Measurements from ENCODE around the gene RAB1A. TPM values are rescaled to one million over a fixed set of nuclear protein-coding genes. Genes with fewer than 3 reads are reported as not detected.

The RAB1A gene
- total RNA-seq, 2 experiments from 2014 or later = 71.8 to 75.8 TPM

GRCh38 chr2:65067806-65068553, 61.9 kb downstream of the RAB1A start:
- H3K9me3 Mint-ChIP-seq = no peaks in the 10 kb centered on the region

DNA sequence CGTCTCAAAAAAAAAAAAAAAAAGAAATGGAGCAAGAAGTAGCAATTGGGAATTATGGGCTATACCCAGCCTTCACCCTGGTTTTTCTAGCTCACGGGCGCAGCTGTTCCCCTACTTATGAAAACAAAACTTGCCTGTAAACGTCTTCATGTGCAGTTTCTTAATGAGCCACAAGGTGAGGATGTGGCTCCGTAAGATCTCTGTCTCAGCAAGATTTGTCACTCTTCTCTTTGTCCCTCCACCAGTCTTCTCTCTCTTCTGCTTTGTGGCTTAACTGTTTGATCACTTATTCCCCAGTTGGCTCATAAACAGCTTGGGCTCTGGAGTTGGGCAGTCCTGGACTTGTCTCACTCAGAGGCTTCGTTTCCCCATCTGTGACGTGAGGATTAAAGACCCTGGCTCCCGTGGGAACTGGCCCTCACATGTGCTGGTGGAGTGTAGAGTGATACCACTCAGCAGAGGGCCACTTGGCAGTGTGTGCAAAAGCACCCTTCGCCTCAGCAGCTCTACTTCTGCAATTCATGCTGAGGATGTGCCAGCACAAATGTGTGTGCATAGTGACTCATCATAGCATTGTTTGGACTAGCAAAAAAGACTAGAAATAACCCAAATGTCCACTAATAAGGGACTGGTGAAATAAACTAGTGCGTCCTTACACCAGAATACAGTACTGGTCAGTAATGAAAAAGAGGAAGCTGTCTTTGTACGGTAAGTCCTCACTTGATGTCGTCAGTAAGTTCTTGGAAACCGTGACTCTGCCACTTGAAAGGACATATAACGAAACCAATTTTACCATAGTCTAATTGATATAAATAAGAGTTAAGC, 65.0 kb downstream of the RAB1A start:
- DNase-seq (peak; percentile 70), ATAC-seq (peak; percentile 89)
- intact Hi-C loops (cut with micrococcal nuclease) = loop anchor here (5.0 kb wide), 3 partner anchors 62 to 507 kb away; no protein-coding TSS in a partner anchor
- Mint-ChIP-seq H3K36me3 (ENCODE audit: low read depth) (no peaks in the 10 kb centered on the region), H3K27me3 (no peaks in the 10 kb centered on the region), H3K9me3 (no peaks in the 10 kb centered on the region), H3K27ac (peak overlapping the region; percentile 82), H3K4me1 (ENCODE audit: low read depth) (peaks cover 40% of the 10 kb centered on the region), H3K4me3 (no peak overlapping the region)
- peak; percentile 80 for TF ChIP-seq CTCF (IDR thresholded peaks at IDR 0.05)
- ChIA-PET POLR2A (interaction anchor here (0.9 to 1.5 kb wide), 3 partner anchors 11 to 65 kb away, joined by 3 to 4 read pairs (median 3); partner anchors contain the start of gene RAB1A), CTCF (interaction anchor here (0.6 to 3.8 kb wide), 50 partner anchors 10 to 511 kb away, joined by 3 to 105 read pairs (median 5); partner anchors contain the start of genes ACTR2, CEP68 and RAB1A)

More at GRCh38 chr2:65067806-65068553, 61.9 kb downstream of the RAB1A start:
- TF ChIP-seq CTCF (IDR thresholded peaks at IDR 0.05) = no peak
- Mint-ChIP-seq H3K4me1 (ENCODE audit: low read depth) (peaks cover 49% of the 10 kb centered on the region), H3K4me3 (no peak overlapping the region), H3K27me3 (no peaks in the 10 kb centered on the region), H3K27ac (peak overlapping the region; percentile 81), H3K36me3 (ENCODE audit: low read depth) (no peaks in the 10 kb centered on the region)
- CTCF ChIA-PET = interaction anchor here (0.5 to 3.3 kb wide), 8 partner anchors 9 to 149 kb away, joined by 3 to 22 read pairs (median 4); partner anchors contain the start of gene CEP68
- intact Hi-C loops (cut with micrococcal nuclease) = loop anchor here (5.0 kb wide), 2 partner anchors 59 to 99 kb away; no protein-coding TSS in a partner anchor
- ATAC-seq (no peak), DNase-seq (no peak)
- POLR2A ChIA-PET = interaction anchor here (0.9 to 1.2 kb wide), 2 partner anchors 11 to 66 kb away, joined by 3 to 4 read pairs; no protein-coding TSS in a partner anchor

GRCh38 chr2:65062843-65063825, 66.8 kb downstream of the RAB1A start:
- CTCF ChIA-PET = interaction anchor here (1.2 to 3.8 kb wide), 8 partner anchors 8 to 129 kb away, joined by 3 to 105 read pairs (median 24); partner anchors contain the start of gene CEP68
- peaks cover 42% of the 10 kb centered on the region for H3K4me1 Mint-ChIP-seq (ENCODE audit: low read depth)
- ATAC-seq = no peak

More at GRCh38 chr2:65062843-65063825, 66.8 kb downstream of the RAB1A start:
- POLR2A ChIA-PET = no interaction called here
- no peak for TF ChIP-seq CTCF (IDR thresholded peaks at IDR 0.05)
- no peak for DNase-seq
- Mint-ChIP-seq H3K4me3 (no peak overlapping the region), H3K36me3 (ENCODE audit: low read depth) (no peaks in the 10 kb centered on the region), H3K27ac (no peak overlapping the region), H3K9me3 (no peaks in the 10 kb centered on the region), H3K27me3 (no peaks in the 10 kb centered on the region)
- intact Hi-C loops (cut with micrococcal nuclease) = loop anchor here (5.0 kb wide), 1 partner anchor 509 kb away; no protein-coding TSS in a partner anchor

Data from activated CD8-positive, alpha-beta T cell treated with anti-CD3 and anti-CD28 coated beads for 36 hours (primary cell).